GM23338 (cell line): ENCODE measurements around the gene MYCBP2. TPM values are rescaled to one million over a fixed set of nuclear protein-coding genes. Genes with fewer than 3 reads are reported as not detected.

Source experiments
- ATAC-seq: fragments of 200-7000 bp; cut with Tn5 transposase; 3 replicates; pipeline ENCODE4 v1.9.1; 2020
- DNase-seq: peaks from one replicate; pipeline ENCODE4 v3.0.0-alpha.2; 2015; ENCODE audit warnings: low spot score
- H2AFZ ChIP-seq: fragments of 200-600 bp; sonication (generic); 2 replicates; pipeline ENCODE4 v1.8.0; 2016; ENCODE audit warnings: antibody characterized with exemption, mild to moderate bottlenecking, moderate library complexity
- H3F3A ChIP-seq: fragments of 200-600 bp; sonication (generic); replicated peaks from 2 replicates; pipeline ENCODE4 v1.8.0; 2017; ENCODE audit warnings: antibody characterized with exemption, mixed run types, low read depth
- H3K27ac ChIP-seq: fragments of 200-600 bp; sonication (generic); 2 replicates; pipeline ENCODE4 v1.6.1; 2016; ENCODE audit warnings: low read depth
- H3K27me3 ChIP-seq: fragments of 200-600 bp; sonication (generic); 2 replicates; pipeline ENCODE4 v1.8.0; 2016; ENCODE audit warnings: mild to moderate bottlenecking, mixed run types, moderate library complexity; ENCODE audit not compliant: insufficient read depth
- H3K36me3 ChIP-seq: fragments of 200-600 bp; sonication (generic); 2 replicates; pipeline ENCODE4 v1.8.0; 2016; ENCODE audit warnings: mild to moderate bottlenecking; ENCODE audit not compliant: insufficient read depth
- H3K4me1 ChIP-seq: fragments of 200-600 bp; sonication (generic); 2 replicates; pipeline ENCODE4 v1.8.0; 2016; ENCODE audit warnings: mild to moderate bottlenecking, moderate library complexity; ENCODE audit not compliant: insufficient read depth
- H3K4me2 ChIP-seq: fragments of 200-600 bp; sonication (generic); 2 replicates; pipeline ENCODE4 v1.7.1; 2017; ENCODE audit warnings: mixed run types
- H3K4me3 ChIP-seq: fragments of 200-600 bp; sonication (generic); 2 replicates; pipeline ENCODE4 v1.6.1; 2016; ENCODE audit warnings: mixed run types
- H3K79me2 ChIP-seq: fragments of 200-600 bp; sonication (generic); replicated peaks from 2 replicates; pipeline ENCODE4 v1.8.0; 2017; ENCODE audit warnings: mild to moderate bottlenecking; ENCODE audit not compliant: insufficient read depth
- H3K9me2 ChIP-seq: fragments of 200-600 bp; sonication (generic); 2 replicates; pipeline ENCODE4 v1.8.0; 2017; ENCODE audit not compliant: insufficient read depth
- H4K20me1 ChIP-seq: fragments of 200-600 bp; sonication (generic); replicated peaks from 2 replicates; pipeline ENCODE4 v1.8.0; 2017; ENCODE audit warnings: mild to moderate bottlenecking; ENCODE audit not compliant: insufficient read depth
- H3K27ac Mint-ChIP-seq: 2 replicates; pipeline ENCODE4 v1.8.0; 2020; ENCODE audit warnings: inconsistent platforms, mild to moderate bottlenecking, moderate library complexity, mixed read lengths
- H3K27me3 Mint-ChIP-seq: 3 replicates; pipeline ENCODE4 v1.8.0; 2022; ENCODE audit warnings: low read depth, mild to moderate bottlenecking, moderate library complexity, mixed read lengths, inconsistent platforms; ENCODE audit not compliant: insufficient read depth, poor library complexity
- H3K36me3 Mint-ChIP-seq: 3 replicates; pipeline ENCODE4 v1.8.0; 2021; ENCODE audit warnings: low read depth, mild to moderate bottlenecking, inconsistent platforms, moderate library complexity, mixed read lengths
- H3K4me1 Mint-ChIP-seq: 3 replicates; pipeline ENCODE4 v1.8.0; 2020; ENCODE audit warnings: mild to moderate bottlenecking, inconsistent platforms, mixed read lengths
- H3K4me3 Mint-ChIP-seq: 3 replicates; pipeline ENCODE4 v1.8.0; 2021; ENCODE audit warnings: moderate library complexity, mild to moderate bottlenecking, inconsistent platforms, mixed read lengths
- H3K9me3 Mint-ChIP-seq: 3 replicates; pipeline ENCODE4 v1.8.0; 2020; ENCODE audit warnings: moderate library complexity, mild to moderate bottlenecking, inconsistent platforms, mixed read lengths
- EZH2 ChIP-seq: fragments of 200-600 bp; sonication (generic); IDR thresholded peaks from one replicate; pipeline ENCODE4 v1.8.0; 2017; ENCODE audit warnings: antibody characterized with exemption, mild to moderate bottlenecking, low read depth; ENCODE audit not compliant: unreplicated experiment
- EZH2phosphoT487 ChIP-seq: fragments of 200-600 bp; sonication (generic); IDR thresholded peaks from one replicate; pipeline ENCODE4 v1.8.1; 2018; ENCODE audit warnings: antibody characterized with exemption; ENCODE audit not compliant: unreplicated experiment
- JUNB ChIP-seq: IDR thresholded peaks from one replicate; pipeline ENCODE4 v1.6.1; 2016; ENCODE audit warnings: antibody characterized with exemption; ENCODE audit not compliant: unreplicated experiment
- NANOG ChIP-seq: IDR thresholded peaks from 2 replicates; pipeline ENCODE4 v1.6.1; 2016; ENCODE audit warnings: antibody characterized with exemption, borderline replicate concordance
- POLR2AphosphoS5 ChIP-seq: IDR thresholded peaks from 2 replicates; pipeline ENCODE4 v1.6.1; 2016; ENCODE audit warnings: antibody characterized with exemption, low read depth
- ZNF331 ChIP-seq: fragments of 250-450 bp; sonication (Bioruptor Pico); IDR thresholded peaks from 2 replicates; pipeline ENCODE4 v1.5.0; 2020; ENCODE audit warnings: low read depth, mild to moderate bottlenecking, moderate library complexity
- polyA plus RNA-seq: library from polyadenylated mRNA; unstranded; fragments of >200 nt; fragmentation: Nextera tagmentation; extraction: Ambion mirVana; gene quantifications from 2 replicates; pipeline ENCODE4 v1.2.1, GENCODE V29; 2016
- total RNA-seq: library from RNA; depleted of rRNA; stranded (reverse); fragments of >200 nt; shearing (Covaris generic); gene quantifications from 2 replicates; pipeline ENCODE4 v1.2.3, GENCODE V29; 2014
- TF ChIP-seq, protein P1 (sequence below): IDR thresholded peaks from 2 replicates; pipeline ENCODE4 v1.6.1; 2016; ENCODE audit warnings: antibody characterized with exemption
- TF ChIP-seq, protein P2 (sequence below), 2 experiments: fragments of 200-600 bp in 1 of 2; sonication (generic) in 1 of 2; conservative IDR thresholded peaks; 2 replicates each; pipeline versions ENCODE4 v1.5.1 to v1.6.1; 2016 to 2017; ENCODE audit warnings: antibody characterized with exemption in 2 of 2, low read depth in 2 of 2, mild to moderate bottlenecking in 2 of 2, moderate library complexity in 1 of 2
- TF ChIP-seq, protein P3 (sequence below): fragments of 250-450 bp; sonication (Bioruptor Pico); IDR thresholded peaks from 2 replicates; pipeline ENCODE4 v1.5.0; 2020; ENCODE audit warnings: mild to moderate bottlenecking, moderate library complexity

Gene MYCBP2
- total and polyA plus RNA-seq, 2 experiments from 2014 or later = 54.6 to 77.2 TPM

GRCh38 chr13:77310579-77311279 is 16.2 kb downstream of the MYCBP2 start:
- H3K36me3 ChIP-seq = no peaks in the 10 kb centered on the region
- H3K4me1 ChIP-seq = peaks cover 71% of the 10 kb centered on the region
- no peaks in the 10 kb centered on the region for H3K27me3 ChIP-seq
- Mint-ChIP-seq H3K4me1 (peaks cover 66% of the 10 kb centered on the region), H3K36me3 (no peaks in the 10 kb centered on the region), H3K9me3 (no peaks in the 10 kb centered on the region), H3K27me3 (peaks cover 1% of the 10 kb centered on the region), H3K4me3 (0 out of 3 replicates have a peak overlapping the region, but pooled peaks have one; percentile 2), H3K27ac (peak overlapping the region; percentile 86)
- H3K79me2 ChIP-seq = peaks cover 97% of the 10 kb centered on the region
- DNase-seq (no peak), ATAC-seq (no peak)
- H3F3A ChIP-seq = no peaks in the 10 kb centered on the region
- H2AFZ ChIP-seq = no peak overlapping the region
- H3K9me2 ChIP-seq = no peaks in the 10 kb centered on the region
- TF ChIP-seq, protein P1, sequence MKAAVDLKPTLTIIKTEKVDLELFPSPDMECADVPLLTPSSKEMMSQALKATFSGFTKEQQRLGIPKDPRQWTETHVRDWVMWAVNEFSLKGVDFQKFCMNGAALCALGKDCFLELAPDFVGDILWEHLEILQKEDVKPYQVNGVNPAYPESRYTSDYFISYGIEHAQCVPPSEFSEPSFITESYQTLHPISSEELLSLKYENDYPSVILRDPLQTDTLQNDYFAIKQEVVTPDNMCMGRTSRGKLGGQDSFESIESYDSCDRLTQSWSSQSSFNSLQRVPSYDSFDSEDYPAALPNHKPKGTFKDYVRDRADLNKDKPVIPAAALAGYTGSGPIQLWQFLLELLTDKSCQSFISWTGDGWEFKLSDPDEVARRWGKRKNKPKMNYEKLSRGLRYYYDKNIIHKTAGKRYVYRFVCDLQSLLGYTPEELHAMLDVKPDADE = no peak
- TF ChIP-seq JUNB = no peak
- no peak for TF ChIP-seq ZNF331 (CRISPR knock-in tag)
- TF ChIP-seq, protein P2, sequence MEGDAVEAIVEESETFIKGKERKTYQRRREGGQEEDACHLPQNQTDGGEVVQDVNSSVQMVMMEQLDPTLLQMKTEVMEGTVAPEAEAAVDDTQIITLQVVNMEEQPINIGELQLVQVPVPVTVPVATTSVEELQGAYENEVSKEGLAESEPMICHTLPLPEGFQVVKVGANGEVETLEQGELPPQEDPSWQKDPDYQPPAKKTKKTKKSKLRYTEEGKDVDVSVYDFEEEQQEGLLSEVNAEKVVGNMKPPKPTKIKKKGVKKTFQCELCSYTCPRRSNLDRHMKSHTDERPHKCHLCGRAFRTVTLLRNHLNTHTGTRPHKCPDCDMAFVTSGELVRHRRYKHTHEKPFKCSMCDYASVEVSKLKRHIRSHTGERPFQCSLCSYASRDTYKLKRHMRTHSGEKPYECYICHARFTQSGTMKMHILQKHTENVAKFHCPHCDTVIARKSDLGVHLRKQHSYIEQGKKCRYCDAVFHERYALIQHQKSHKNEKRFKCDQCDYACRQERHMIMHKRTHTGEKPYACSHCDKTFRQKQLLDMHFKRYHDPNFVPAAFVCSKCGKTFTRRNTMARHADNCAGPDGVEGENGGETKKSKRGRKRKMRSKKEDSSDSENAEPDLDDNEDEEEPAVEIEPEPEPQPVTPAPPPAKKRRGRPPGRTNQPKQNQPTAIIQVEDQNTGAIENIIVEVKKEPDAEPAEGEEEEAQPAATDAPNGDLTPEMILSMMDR (conservative IDR thresholded peaks at IDR 0.05; ENCODE audit: low read depth in 2 of 2) = no peak
- no peak for TF ChIP-seq EZH2phosphoT487
- H3K4me2 ChIP-seq = peak overlapping the region; percentile 58
- no peaks in the 10 kb centered on the region for H4K20me1 ChIP-seq
- peak overlapping the region; percentile 22; the same call in 1 of the 2 replicates for H3K27ac ChIP-seq
- no peak overlapping the region for H3K4me3 ChIP-seq

DNA sequence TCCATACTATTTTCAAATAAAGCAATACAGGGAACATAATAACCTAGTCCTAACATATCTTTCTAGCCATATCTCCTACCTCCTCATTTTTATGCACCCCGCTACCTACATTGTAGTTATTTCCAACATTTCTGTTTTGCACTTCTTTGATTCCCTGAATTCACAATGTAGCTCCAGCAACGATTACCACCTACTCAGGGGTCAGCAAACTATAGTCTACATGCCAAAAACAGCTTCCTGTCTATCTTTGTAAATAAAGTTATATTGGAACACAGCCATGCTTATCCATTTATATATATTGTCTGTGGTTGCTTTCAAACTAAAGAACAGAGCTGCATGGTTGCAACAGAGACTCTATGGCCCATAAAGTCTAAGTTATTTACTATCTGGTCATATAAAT is 16.7 kb downstream of the MYCBP2 start:
- Mint-ChIP-seq H3K27ac (peak overlapping the region; percentile 42; the same call in 1 of the 2 replicates), H3K27me3 (peaks cover 1% of the 10 kb centered on the region), H3K36me3 (no peaks in the 10 kb centered on the region), H3K4me3 (no peak overlapping the region), H3K9me3 (no peaks in the 10 kb centered on the region), H3K4me1 (peaks cover 72% of the 10 kb centered on the region)
- H2AFZ ChIP-seq = no peak overlapping the region
- 0 out of 2 replicates have a peak overlapping the region, but pooled peaks have one; percentile 42 for H3K4me2 ChIP-seq
- H3K9me2 ChIP-seq = no peaks in the 10 kb centered on the region
- H3K27ac ChIP-seq = no peak overlapping the region
- no peak for ATAC-seq
- no peaks in the 10 kb centered on the region for H3F3A ChIP-seq
- H3K27me3 ChIP-seq = no peaks in the 10 kb centered on the region
- H4K20me1 ChIP-seq = no peaks in the 10 kb centered on the region
- H3K36me3 ChIP-seq = no peaks in the 10 kb centered on the region
- no peak overlapping the region for H3K4me3 ChIP-seq
- no peak for DNase-seq
- H3K4me1 ChIP-seq = peaks cover 76% of the 10 kb centered on the region
- peaks cover 97% of the 10 kb centered on the region for H3K79me2 ChIP-seq
- TF ChIP-seq, protein P2 (conservative IDR thresholded peaks at IDR 0.05; ENCODE audit: low read depth in 2 of 2) = no peak
- TF ChIP-seq, protein P3, sequence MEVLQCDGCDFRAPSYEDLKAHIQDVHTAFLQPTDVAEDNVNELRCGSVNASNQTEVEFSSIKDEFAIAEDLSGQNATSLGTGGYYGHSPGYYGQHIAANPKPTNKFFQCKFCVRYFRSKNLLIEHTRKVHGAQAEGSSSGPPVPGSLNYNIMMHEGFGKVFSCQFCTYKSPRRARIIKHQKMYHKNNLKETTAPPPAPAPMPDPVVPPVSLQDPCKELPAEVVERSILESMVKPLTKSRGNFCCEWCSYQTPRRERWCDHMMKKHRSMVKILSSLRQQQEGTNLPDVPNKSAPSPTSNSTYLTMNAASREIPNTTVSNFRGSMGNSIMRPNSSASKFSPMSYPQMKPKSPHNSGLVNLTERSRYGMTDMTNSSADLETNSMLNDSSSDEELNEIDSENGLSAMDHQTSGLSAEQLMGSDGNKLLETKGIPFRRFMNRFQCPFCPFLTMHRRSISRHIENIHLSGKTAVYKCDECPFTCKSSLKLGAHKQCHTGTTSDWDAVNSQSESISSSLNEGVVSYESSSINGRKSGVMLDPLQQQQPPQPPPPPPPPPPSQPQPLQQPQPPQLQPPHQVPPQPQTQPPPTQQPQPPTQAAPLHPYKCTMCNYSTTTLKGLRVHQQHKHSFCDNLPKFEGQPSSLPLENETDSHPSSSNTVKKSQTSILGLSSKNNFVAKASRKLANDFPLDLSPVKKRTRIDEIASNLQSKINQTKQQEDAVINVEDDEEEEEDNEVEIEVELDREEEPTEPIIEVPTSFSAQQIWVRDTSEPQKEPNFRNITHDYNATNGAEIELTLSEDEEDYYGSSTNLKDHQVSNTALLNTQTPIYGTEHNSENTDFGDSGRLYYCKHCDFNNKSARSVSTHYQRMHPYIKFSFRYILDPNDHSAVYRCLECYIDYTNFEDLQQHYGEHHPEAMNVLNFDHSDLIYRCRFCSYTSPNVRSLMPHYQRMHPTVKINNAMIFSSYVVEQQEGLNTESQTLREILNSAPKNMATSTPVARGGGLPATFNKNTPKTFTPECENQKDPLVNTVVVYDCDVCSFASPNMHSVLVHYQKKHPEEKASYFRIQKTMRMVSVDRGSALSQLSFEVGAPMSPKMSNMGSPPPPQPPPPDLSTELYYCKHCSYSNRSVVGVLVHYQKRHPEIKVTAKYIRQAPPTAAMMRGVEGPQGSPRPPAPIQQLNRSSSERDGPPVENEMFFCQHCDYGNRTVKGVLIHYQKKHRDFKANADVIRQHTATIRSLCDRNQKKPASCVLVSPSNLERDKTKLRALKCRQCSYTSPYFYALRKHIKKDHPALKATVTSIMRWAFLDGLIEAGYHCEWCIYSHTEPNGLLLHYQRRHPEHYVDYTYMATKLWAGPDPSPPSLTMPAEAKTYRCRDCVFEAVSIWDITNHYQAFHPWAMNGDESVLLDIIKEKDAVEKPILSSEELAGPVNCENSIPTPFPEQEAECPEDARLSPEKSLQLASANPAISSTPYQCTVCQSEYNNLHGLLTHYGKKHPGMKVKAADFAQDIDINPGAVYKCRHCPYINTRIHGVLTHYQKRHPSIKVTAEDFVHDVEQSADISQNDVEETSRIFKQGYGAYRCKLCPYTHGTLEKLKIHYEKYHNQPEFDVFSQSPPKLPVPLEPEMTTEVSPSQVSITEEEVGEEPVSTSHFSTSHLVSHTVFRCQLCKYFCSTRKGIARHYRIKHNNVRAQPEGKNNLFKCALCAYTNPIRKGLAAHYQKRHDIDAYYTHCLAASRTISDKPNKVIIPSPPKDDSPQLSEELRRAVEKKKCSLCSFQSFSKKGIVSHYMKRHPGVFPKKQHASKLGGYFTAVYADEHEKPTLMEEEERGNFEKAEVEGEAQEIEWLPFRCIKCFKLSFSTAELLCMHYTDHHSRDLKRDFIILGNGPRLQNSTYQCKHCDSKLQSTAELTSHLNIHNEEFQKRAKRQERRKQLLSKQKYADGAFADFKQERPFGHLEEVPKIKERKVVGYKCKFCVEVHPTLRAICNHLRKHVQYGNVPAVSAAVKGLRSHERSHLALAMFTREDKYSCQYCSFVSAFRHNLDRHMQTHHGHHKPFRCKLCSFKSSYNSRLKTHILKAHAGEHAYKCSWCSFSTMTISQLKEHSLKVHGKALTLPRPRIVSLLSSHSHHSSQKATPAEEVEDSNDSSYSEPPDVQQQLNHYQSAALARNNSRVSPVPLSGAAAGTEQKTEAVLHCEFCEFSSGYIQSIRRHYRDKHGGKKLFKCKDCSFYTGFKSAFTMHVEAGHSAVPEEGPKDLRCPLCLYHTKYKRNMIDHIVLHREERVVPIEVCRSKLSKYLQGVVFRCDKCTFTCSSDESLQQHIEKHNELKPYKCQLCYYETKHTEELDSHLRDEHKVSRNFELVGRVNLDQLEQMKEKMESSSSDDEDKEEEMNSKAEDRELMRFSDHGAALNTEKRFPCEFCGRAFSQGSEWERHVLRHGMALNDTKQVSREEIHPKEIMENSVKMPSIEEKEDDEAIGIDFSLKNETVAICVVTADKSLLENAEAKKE = no peak
- TF ChIP-seq POLR2AphosphoS5 (no peak), EZH2 (no peak), NANOG (no peak)
